NB4 (cell line): Measurements from ENCODE around the gene PKDCC.

Experiments used
- POLR2A ChIP-seq: IDR thresholded peaks from 2 replicates; pipeline ENCODE4 v1.6.1; 2011; ENCODE audit warnings: mild to moderate bottlenecking; ENCODE audit not compliant: insufficient read length; ENCODE audit errors: extremely low read depth
- TF ChIP-seq, protein P1 (sequence below): IDR thresholded peaks from one replicate; pipeline ENCODE4 v1.5.1; 2012; ENCODE audit warnings: low read depth, low read length

DNA sequence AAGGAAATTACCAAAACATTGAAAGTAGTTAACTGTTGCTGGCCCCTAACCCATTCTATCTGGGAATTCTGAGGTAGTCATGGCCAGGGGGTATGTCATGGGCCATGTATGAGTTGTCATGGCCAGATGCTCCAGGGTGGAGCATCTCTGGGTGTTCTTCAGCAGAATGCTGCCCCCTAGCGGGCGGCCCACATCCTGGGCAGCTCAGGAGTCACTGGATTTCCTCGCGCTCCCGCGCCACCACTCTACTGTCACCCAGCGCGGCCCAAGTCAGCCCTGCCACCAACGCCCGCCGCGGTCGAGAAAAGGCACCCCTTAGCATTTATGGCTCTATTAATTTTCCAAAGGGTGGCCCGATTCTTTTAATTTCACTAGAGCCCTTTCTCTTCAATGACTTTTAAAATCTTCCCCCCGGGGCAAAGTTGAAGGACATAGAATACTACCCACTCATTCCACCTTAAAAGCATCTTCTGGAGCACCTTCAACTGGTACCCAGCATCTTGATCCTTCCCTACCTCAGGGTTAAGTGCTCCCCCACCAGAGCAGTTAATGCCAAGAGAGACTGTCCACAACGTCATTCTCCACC, 41.6 kb downstream of the PKDCC start:
- TF ChIP-seq, protein P1, sequence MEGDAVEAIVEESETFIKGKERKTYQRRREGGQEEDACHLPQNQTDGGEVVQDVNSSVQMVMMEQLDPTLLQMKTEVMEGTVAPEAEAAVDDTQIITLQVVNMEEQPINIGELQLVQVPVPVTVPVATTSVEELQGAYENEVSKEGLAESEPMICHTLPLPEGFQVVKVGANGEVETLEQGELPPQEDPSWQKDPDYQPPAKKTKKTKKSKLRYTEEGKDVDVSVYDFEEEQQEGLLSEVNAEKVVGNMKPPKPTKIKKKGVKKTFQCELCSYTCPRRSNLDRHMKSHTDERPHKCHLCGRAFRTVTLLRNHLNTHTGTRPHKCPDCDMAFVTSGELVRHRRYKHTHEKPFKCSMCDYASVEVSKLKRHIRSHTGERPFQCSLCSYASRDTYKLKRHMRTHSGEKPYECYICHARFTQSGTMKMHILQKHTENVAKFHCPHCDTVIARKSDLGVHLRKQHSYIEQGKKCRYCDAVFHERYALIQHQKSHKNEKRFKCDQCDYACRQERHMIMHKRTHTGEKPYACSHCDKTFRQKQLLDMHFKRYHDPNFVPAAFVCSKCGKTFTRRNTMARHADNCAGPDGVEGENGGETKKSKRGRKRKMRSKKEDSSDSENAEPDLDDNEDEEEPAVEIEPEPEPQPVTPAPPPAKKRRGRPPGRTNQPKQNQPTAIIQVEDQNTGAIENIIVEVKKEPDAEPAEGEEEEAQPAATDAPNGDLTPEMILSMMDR: peak; percentile 86
- TF ChIP-seq POLR2A: no peak
